IMR-90 (cell line): ENCODE results near the gene PEX10.

Experiments
- CEBPB ChIP-seq: IDR thresholded peaks from 2 replicates; pipeline ENCODE4 v1.6.1; 2012; ENCODE audit warnings: low read depth, low read length, improper control_type of control experiment
- RCOR1 ChIP-seq: IDR thresholded peaks from 2 replicates; pipeline ENCODE4 v1.6.1; 2012; ENCODE audit warnings: mild to moderate bottlenecking, low read length, improper control_type of control experiment; ENCODE audit not compliant: insufficient replicate concordance
- TF ChIP-seq, protein P1 (sequence below): conservative IDR thresholded peaks from 2 replicates; pipeline ENCODE4 v1.5.1; 2012; ENCODE audit warnings: mild to moderate bottlenecking, low read depth, low read length, improper control_type of control experiment

GRCh38 chr1:2425892-2426291 lies 13.5 kb upstream of the PEX10 start:
- TF ChIP-seq, protein P1, sequence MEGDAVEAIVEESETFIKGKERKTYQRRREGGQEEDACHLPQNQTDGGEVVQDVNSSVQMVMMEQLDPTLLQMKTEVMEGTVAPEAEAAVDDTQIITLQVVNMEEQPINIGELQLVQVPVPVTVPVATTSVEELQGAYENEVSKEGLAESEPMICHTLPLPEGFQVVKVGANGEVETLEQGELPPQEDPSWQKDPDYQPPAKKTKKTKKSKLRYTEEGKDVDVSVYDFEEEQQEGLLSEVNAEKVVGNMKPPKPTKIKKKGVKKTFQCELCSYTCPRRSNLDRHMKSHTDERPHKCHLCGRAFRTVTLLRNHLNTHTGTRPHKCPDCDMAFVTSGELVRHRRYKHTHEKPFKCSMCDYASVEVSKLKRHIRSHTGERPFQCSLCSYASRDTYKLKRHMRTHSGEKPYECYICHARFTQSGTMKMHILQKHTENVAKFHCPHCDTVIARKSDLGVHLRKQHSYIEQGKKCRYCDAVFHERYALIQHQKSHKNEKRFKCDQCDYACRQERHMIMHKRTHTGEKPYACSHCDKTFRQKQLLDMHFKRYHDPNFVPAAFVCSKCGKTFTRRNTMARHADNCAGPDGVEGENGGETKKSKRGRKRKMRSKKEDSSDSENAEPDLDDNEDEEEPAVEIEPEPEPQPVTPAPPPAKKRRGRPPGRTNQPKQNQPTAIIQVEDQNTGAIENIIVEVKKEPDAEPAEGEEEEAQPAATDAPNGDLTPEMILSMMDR = no peak
- TF ChIP-seq RCOR1 (no peak), CEBPB (no peak)
